ENCODE results near the gene ZFPL1.
A peak's percentile ranks its signal among the peaks of the same experiment; 100 is the strongest.

GRCh38 chr11:65060913-65061408, 23.1 kb upstream of the ZFPL1 start:
- TF ChIP-seq EP300 (IDR thresholded peaks at IDR 0.05; ENCODE audit: borderline replicate concordance) (no peak), MAX (IDR thresholded peaks at IDR 0.05) (no peak), NFIC (IDR thresholded peaks at IDR 0.05) (no peak), RAD21 (IDR thresholded peaks at IDR 0.05; ENCODE audit: low read depth) (peak; percentile 31; the same call in 1 of the 2 replicates), FOXM1 (IDR thresholded peaks at IDR 0.05; ENCODE audit: borderline replicate concordance, low read depth) (no peak), YY1 (IDR thresholded peaks at IDR 0.05; ENCODE audit: low read depth) (no peak), EGR1 (IDR thresholded peaks at IDR 0.05) (no peak), REST (IDR thresholded peaks at IDR 0.05; ENCODE audit: low read depth) (no peak), TCF12 (IDR thresholded peaks at IDR 0.05; ENCODE audit: low read depth) (no peak), USF1 (IDR thresholded peaks at IDR 0.05) (0 out of 2 replicates have a peak, but pooled peaks have one; percentile 23)
